GM19035 (cell line): Measurements from ENCODE around the gene TNFSF15.

ENCODE experiments used
- ATAC-seq: cut with Tn5 transposase; IDR thresholded peaks from one replicate; pipeline ENCODE4 v1.9.1; 2021; ENCODE audit not compliant: unreplicated experiment

Gene TNFSF15

DNA sequence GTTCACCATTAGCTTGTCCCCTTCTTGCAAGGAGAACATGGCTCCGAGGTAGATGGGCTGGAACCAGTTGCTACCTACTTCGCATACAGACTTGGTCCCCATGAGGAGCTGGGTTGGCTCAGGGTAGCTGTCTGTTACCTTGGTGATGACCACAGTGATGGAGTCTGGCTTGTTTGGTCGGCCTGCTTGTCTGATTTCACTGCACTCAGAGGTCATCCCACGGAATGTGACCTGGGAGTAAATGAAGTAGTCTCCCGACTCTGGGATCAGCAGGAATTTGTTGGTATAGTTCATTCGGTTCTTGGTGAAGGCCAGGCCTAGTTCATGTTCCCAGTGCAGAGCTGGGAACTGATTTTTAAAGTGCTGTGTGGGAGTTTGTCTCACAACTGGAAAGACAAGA is 15.3 kb downstream of the TNFSF15 start:
- ATAC-seq = no peak

DNA sequence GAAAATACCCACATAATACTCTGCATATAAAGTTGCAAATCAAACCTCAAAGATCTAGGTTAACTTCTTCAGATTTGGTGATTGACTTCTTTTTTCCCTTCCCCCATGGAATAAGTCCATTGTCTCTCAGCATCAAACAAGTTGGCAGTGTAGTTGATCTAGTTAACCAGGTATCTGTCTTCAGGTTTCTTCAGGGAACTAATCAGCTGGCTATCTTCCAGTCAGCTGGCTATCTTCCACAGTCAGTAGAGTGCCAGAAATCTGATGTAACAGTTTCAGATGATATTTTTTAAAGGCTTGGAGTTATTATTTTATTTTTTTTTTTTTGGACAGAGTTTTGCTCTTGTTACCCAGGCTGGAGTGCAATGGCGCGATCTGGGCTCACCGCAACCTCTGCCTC is 16.8 kb downstream of the TNFSF15 start:
- ATAC-seq = no peak

DNA sequence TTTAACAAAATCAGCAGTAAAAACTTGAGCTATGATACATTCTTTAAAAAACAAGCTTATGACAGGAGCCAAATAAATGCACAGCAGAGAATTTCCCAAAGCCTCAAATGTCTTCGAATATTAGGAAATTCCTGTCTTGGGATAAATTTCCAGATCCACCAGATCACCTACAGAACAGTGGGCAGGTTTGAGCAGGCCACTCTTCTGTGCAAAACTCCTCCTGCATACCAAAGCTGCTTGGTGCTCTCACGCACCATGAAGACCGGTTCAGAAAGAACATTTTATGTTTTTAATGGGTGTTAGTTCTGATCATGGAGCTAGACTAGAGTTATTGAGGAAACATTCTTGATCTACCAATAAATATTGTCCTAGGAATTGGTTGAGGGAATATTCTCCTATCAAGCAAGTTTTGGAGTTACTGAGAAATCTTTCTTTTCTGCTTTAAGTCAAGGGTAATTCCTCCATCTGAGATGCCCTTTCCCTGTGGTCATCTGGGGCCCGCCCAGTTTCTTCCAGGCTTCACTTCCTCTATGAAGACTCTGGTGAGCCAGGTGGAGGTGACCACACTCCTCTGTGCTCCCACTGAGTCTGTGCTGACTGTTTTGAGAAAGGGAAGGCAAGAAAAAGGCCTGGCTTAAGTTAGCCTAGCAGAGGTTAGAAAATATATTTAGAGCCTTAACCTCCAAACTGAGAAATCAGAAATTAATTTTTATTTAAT is 17.9 kb downstream of the TNFSF15 start:
- no peak for ATAC-seq

DNA sequence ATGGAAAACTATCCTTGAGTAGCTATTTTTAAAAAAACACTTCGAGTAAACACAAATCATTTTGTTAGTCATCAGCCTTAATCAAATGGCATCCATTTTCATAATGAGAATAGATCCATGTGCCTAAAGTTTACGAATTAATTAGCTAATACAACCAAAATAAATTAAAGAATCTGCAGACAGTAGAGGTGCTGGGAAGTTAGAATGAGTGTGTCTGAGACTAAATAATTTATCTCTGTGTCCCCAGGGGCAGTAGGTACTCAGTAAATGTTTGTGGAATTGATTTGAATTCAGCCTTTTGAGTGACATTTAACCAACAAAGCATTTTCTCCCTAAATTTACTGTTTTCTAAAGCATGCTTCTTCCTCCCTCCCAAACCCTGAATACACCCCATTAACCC is 18.6 kb downstream of the TNFSF15 start:
- no peak for ATAC-seq

DNA sequence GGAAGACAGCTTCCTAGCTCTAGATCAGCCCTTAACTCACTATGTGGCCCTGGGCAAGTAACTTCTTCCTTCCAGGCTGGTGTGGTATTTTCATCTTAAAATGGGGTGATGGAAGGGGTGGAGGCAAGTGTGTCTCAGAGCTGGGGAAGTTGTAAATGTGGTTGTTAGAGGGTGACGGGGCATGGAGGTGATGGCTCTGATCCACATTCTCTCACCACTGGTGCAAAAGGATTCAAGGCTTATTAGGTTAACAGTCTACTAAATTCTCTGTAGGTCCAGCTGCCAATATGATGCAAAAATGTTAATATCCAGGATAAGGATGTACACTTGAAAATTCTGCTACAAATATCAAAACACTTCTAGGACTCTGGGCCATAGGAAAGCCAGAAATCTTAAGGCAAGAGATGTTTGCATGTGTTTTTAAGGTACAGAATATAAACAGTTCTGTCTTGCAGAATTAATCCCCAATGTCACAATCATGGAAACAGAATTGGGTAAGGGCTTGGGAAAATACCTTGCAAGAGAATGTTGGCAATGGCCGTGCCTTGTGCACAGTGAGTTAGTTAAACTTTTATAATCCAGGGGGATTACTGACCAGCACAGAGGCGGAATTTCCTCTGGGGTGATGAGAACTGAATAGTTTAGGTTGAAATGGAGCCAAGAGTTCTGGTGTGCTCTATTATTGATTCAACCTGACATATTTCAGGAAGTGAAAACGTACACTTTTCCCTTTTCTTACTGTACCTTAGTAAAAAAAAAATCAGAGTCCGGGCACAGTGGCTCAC is 19.8 kb downstream of the TNFSF15 start:
- ATAC-seq = no peak

DNA sequence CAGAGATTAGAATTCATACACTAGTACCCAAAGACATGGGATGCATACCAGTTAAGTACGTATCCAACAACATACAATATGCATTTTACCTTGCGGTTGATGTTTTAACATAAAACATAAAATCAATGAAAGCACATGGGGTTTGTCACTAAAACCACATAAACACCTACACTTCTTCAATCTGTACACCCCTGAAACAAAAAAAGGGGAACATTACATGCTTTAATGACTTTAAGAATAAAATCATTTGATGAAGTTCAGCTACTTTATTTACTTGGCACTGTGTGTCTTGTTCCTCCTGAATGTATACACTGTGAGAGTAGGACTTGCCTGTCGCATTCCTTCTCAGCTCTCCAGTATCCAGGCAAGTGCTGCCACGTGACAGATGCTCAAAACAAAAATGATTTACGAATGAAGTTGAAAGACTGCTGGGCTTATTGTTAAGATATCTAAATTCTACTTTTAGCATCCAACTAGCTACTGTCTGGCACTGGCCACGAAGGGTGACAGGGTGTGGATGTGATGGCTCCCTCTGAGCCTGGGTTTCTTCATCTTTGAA is 21.0 kb downstream of the TNFSF15 start:
- no peak for ATAC-seq

DNA sequence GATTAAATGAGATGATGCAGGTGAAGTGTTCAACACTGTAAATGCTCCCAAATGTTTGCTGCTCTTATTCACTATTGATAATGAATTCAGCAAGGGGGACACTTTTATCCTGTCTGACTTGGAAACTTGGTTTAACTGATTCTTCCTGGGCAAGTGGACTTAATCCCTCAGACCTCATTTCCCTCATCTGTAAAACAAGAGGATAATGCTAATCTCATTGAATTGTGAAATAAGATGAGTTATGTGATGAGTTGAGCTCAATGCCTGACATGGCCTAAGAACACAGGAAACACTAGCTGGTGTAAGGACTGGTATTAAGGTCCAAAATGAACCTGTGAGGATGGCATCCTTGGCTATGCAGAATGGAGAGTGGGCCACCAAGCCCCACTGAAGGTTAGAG is 23.3 kb downstream of the TNFSF15 start:
- no peak for ATAC-seq

DNA sequence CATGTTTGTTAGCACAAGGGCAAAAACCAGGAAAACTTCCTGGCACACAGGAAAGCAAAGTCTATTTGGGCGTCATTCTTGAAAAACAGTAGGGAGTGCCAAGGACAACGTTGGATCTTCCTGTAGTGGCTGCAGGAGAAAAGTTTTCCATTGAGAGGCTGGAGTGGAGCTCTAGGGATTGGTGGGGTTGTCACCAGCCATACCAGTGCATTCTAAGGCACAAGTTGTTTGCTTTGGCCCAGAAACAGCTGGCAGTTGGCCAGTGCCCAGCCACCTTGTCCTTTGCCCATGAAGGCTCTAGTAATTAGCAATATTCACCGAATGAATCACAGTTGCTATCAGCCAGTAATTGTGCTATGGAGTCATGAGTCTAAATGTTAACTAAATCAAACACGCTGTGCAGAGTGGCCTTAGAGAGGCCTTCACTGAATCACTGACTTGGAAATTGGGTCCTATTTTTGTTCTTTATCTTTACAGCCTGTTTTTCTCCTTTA is 26.4 kb downstream of the TNFSF15 start:
- ATAC-seq = no peak

DNA sequence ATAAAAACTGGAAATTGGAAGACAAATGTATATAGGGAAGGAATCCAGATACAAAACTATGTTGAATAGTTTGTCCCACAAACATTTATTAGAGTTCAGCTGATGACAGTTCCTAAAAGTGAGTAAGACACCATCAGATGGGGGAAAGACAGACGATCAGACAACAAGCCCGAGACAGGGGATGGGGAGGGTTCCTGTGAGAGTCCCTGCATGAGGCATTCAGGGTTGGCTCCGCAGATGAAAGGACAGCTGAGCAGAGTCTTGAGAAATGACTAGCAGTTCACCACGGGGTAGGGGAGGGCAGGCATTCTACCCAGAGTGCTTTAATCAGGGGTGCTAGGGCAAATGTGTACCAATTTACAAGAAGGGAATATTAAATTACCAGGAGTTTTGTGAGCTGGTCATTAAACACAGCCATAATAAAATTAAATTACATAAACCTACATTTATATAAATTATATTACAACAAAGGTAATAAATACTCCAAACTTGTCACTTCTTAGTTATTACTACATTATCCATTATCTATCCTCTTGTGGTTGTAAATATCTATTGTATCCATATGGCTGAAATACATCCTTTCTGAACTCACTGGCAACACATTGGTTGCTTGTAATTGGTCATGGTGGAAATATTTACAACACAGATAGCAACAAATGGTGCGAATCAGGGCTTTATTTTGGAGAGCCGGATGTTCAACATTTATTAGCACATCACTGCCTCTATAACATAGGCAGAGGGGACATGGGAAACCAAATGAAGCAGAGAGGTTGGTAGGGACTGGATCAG is 27.8 kb downstream of the TNFSF15 start:
- no peak for ATAC-seq

DNA sequence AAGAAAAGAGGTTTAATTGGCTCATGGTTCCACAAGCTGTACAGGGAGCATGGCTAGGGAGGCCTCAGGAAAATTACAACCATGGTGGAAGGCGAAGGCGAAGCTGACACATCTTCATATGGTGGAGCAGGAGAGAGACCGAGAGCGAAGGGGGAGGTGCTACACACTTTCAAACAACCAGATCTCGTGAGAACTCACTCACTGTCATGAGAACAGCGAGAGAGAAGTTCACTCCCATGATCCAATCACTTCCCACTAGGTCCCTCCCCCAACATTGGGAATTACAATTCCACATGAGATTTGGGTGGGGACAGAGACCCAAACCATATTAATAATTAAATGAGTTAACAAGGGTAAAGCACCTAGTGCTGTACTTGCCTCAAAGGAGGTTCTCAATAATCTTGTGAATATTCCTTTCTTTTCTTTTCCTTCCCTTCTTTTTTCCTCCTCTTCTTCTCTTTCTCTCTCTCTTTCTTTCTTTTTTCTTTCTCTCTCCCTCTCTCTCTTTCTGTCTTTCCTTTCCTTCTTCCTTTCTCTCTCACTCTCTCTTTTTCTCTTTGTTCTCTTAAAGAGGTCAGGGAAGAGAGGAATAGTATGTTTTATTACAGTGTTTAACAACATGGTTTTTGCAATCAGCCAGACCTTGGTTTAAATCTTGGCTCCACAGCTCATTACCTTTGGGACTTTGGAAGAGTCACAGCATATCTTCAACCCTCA is 29.0 kb downstream of the TNFSF15 start:
- ATAC-seq = no peak

DNA sequence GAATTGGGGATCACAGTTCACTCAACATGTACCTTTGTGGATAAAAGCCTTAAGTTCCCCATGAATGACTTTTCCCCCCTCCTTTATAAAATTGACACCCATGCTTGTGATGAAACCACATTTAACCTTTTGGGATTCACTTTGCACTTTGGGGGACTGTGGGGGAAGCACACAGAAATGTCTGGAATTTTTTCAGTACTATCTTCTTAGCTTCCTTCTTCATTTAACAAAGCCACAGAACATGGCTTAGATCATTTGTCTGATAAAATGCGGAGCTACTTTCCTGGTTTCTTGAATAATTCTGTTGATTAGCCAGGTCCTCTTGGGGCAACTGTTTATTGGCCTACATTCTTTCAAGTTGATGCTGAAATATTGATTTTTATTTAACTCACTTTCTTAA is 29.9 kb downstream of the TNFSF15 start:
- no peak for ATAC-seq

DNA sequence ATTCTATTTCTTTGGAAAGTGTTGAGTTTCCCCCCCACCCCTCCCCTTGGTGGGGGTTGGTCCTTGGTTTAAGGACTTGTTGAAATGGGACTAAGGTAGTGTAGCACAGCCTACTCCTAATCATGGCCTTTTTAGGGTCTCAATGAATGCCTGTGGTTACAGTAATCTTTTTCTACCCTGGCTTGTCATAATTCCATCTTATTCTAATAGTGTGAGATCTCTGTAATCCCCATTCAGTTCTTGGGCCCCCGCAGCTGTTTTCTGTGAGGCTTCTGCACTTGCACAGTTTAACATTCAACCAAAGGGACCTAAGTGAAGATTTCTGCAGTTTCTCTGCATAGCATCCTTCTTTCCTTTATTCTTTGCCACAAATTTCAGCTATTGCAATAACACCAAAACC is 30.7 kb downstream of the TNFSF15 start:
- no peak for ATAC-seq

DNA sequence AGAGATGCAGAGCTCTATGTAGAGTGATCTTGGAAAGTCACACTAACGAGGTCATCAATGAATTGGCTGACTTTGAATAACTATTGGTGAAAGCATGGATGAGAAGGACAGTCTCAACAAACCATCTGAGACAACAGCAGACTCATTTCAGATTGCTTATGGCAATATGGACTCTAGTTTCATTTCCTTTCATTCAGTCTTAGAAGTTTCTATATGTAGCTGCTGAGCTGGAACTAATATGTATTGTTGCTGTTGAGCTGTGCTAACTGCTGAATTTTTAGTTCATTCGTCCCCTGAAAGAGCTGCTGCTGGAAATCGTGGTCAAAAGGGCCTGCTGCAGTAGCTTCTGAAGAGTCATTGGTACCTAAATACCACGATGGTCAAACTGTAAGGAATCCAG is 31.3 kb downstream of the TNFSF15 start:
- no peak for ATAC-seq

DNA sequence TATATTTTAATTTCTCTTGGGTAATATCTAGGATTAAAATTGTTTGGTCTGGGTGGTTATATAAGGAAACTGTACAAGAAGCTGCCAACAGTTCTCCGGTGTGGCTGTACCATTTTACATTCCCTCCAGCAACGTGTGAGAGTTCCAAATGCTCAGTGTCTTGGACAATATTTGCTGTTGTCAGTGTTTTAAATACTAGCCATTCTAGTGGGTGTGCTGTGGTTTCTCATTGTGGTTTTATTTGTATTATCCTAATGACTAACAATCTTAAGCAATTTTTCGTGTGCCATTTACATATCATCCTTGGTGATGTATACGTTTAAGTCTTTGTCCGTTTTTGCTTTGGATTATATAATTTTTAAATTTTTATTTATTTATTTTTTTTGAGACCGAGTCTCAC is 34.0 kb downstream of the TNFSF15 start:
- no peak for ATAC-seq

DNA sequence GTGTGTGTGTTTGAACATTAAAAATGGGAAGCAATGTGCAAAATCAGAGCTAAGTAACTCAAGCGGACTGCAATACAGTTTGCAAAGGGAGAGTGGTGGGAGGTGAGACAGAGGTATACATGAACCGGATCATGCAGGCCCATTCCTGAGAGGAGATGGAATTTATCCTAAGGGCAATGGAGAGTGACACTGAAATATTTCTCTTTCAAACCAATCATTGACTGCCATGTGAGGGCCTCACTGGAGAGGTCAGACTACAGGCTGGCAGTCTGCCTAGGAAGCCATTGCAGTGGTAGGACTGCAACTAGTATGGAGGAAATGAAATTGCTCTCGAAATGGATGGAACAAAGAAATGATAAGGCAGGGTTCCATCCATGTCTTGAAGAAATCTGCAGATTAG is 34.8 kb downstream of the TNFSF15 start:
- no peak for ATAC-seq

DNA sequence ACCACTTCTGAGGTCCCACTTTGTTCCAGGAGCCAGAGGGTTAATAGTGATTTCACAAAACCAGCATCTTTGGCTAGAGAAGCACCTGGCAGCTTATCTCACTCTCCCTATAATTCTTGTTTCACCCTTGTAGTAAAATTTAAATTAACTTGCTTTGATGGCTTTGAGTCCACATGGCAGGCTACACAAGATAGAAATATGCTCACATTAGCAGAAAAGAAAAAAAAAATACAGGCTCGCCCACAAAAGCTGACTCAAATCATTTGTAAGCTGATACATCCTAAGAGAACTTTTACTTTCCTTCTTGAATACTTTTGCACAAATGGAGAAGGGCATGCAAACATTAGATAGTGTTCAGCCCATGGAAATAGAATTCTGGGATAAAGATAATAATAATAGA is 36.2 kb downstream of the TNFSF15 start:
- ATAC-seq = no peak

DNA sequence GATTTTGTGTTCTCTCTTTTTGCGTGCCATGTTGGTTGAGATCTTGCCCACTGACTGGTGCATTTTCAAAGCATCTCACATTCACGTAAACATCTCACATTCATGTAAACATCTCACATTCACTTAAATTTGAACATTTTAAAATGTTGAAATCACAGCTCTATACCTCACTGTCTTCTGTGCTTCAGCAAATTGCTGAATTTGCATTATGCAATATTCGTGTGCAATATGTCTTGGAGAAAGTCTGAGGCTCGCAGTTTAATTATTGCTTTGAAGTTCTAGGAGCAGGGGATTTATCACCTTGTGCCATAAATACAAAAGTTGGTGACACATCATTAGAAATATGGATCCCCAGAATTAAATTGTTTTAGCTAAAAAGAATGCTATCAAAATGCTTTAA is 42.6 kb downstream of the TNFSF15 start:
- ATAC-seq = no peak

DNA sequence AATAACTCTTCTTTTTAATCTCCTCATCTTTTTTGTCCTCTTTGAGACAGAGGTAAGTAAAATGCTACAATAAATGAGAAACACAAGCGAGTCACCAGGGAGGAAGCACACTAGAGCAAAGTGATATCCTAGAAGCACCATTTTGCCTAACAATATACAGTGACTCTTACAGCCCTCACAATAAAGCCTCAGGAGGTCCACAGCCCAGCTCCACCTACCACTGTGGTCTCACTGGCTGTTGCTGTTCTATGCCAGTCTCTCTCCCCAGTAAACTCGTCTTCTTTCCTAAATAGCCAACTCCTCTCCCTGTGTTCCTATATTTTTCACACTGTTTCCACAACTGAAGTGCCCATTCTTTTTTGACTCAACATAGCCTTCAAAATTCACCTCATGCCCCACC is 44.3 kb downstream of the TNFSF15 start:
- no peak for ATAC-seq

DNA sequence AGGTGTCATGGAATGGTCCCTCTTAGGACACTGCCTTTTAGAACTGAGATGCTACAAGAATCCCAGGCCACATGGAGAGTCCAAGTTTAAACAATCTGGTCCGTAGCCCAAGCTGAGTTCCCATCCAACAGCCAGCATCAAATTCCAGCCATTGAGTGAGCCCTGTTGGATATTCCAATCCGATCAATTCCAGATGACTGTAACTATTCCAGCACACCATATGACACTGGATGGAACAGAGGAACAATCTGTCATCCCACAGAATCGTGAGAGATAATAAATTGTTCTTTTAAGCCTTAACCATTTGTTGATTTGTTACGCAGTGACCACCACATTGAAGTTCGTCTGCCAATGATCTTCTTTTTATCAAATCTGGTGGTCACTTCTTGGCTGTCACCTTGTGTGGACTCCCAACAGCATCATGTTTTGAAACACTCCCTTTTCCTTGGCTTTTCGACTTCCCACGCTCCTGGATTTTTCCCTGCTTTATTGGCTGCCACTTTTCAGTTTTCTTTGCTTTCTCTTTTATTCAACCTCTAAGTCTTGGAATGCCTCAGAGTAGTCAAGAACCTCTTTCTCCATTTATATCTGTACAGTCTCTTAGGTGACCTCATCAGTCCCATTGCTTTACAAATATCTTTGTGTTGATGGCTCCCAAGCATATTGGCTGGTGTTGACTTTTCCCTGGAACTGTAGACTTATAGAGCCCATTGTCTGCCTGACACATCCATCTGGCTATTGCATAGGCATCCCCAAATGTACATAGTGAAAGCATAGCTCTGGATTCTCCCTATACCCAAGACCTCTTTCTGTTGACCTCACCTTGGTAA is 46.1 kb downstream of the TNFSF15 start:
- no peak for ATAC-seq

DNA sequence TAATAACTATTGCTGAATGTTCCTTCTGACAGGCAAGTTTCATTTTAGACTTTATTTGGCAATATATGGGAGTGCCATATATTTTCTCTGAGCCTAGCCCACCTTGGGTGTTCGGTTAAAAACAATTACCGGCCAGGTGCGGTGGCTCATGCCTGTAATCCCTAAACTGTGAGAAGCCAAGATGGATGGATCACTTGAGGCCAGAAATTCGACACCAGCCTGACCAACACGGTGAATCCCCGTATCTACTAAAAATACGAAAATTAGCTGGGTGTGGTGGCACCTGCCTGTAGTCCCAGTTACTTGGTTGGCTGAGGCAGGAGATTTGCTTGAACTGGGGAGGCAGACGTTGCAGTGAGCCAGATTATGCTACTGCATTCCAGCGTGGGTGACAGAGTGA is 47.9 kb downstream of the TNFSF15 start:
- ATAC-seq = no peak
